Urothelium cell line (cell line): ENCODE results near the gene CKAP2L.
"Not testable (repeated sequence)": the region's sequence is repeated elsewhere in the genome, so short reads cannot be mapped to it uniquely, and the experiment has no call there.

ENCODE experiments used
- DNase-seq: peaks from one replicate; pipeline ENCODE4 v3.0.0; 2011; ENCODE audit warnings: low spot score, mixed read lengths
- FAIRE-seq: peaks from 2 replicates; lab custom pipeline; 2011; peaks lifted over from hg19 to GRCh38; lab: Jason Lieb, UNC

The CKAP2L gene

DNA sequence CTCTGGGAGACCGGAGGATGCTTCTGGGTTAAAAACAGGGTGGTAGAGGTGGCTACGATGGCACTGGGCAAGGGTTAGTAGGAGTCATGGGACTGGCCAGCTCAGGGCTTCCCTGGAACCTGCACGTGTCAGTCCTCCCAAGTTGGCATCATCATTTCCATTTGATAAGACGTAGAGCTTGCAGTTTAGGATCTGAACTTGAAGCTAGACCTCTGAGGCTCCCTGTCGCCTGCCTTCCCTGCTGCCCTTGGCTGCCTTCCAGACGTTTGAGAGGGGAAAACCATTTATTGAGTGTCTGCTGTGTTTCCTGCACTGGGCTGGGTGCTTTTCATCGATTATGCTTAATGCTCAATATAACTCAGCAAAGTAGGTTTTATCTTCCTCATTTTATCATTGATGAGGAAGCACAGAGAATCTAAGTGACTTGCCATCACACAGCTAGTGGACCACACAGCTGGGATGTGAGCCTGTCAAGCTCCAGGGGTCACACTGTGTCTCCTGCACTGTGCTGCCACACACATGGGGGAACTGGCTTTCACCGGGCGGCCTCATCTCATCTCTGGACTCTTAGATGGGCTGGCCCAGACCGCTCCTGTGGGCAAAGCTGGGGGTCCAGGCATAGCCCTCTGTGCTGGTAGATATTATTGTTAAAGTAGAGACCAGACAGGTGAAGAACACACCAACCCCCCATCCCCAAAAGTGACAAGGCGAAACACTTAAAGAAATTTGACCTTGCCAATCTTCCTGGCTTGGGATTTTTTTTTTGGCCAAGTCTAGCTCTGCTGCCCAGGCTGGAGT, 35.8 kb downstream of the CKAP2L start:
- no peak for DNase-seq
- FAIRE-seq, result no peak

GRCh38 chr2:112728029-112728362, 36.4 kb downstream of the CKAP2L start:
- DNase-seq (no peak), FAIRE-seq (no peak)

DNA sequence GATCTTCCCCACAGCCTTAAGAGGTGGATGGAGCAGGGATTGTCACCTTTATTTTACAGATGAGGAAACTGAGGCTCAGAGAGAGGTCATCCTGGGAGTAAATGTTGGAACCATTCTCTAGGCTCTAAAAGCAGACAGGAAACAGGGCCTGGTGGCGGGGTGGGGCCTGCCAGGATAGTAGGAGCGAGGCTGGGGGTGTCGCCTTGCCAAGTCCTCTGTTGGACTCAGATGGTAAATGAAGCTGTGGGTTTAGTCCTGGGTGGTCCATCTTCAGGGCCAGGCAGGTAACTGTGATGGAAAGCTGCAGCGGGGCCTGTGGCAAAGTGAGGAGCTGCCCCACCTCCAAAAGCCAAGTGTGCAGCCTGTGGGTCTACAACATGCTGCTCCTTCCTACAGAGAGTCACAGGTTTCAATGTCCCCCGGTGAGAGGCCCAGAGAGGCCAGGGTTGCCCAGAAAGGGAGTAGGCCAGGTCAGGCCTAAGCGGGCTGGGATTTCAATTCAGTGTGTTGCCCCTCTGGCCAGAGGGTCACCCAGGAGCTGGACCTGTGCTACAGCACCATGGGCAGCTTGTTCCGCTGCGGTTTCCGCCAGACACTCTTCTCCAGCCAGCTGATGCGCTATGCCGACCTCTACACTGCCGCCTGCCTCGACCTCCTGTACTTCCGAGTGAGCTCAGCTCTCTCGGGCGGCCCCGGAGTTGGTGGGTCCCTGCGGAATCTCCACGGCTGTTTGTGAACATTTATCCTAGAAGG, 37.0 kb downstream of the CKAP2L start:
- FAIRE-seq (no peak), DNase-seq (no peak)

- FAIRE-seq (peak; percentile 97), DNase-seq (peak; percentile 96)
These were observed 37.8 kb downstream of the CKAP2L start for GRCh38 chr2:112726487-112727190.

DNA sequence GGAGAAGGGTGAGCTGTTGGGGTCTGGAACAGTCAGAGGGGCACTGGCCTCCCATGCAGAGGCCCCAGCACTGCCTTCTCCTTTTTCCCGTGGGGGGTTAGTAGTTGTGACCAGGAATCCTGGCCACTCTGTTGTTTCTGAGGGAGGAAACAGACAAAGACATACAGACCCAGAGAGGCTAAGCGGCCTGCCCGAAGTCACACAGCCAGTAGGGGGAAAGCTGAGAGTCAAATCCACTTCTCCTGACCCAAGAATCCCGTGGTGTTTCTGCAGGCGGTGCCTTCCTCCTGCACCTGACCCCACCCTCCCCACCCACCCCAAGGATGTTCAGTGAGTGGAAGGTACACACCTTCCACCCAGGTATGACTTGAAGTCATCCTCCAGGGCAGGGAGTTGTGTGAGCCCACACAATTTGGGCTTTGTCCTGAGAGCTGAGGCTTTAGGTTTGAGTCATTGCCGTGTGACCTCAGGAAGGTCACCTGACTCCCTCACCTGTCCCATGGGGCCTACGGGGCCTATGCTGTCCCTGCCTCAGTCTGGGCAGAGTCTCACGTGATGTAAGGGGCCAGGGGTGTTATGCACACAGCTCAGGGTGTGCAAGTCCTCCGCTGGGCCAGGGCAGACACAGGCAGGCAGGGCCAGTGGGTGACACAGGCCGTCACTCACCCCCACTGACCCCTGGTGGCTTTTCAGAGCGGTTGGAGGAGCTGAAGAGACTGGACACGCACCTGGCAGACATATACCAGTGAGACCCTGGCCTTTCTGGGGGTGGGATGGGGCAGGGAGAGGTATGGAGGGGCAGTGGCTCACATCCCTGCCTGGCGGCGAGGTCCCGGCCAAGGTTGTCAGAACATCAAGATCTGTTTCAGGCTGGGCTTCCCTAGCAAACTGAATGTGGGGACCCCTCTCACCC, 38.6 kb downstream of the CKAP2L start:
- FAIRE-seq, result peak; percentile 84
- DNase-seq, result no peak

GRCh38 chr2:112724591-112725525, 39.6 kb downstream of the CKAP2L start:
- FAIRE-seq (peak; percentile 13), DNase-seq (peak; percentile 52)

DNA sequence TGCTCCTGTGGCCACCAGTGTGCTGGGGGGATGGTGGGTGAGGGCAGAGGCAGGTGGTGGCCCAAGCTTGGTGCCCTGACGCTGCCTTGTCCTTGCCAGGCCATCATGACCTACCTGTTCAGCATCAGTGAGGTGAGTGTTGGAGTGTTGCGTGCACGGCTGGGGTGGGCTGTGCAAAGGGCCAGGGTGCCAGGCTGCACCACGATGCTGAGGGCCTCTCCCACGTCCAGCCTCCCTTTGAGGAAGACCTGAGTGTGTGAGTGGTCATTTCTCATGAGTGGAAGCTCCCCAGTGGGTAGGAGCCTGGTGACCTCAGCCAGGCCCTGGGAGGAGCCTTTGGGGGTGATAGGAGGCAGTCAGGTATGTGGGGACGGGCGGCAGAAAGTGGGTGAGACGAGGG, 40.4 kb downstream of the CKAP2L start:
- FAIRE-seq, result no peak

GRCh38 chr2:112723547-112723940, 40.9 kb downstream of the CKAP2L start:
- DNase-seq, result no peak
- no peak for FAIRE-seq

More for the DNA sequence above, 40.4 kb downstream of the CKAP2L start:
- DNase-seq, result no peak

GRCh38 chr2:112722816-112723546, 41.4 kb downstream of the CKAP2L start:
- DNase-seq, result no peak
- no peak for FAIRE-seq

GRCh38 chr2:112721819-112722522, 42.4 kb downstream of the CKAP2L start:
- peak; percentile 53 for FAIRE-seq

GRCh38 chr2:112720785-112721184, 43.6 kb downstream of the CKAP2L start, which contains the start of gene NT5DC4:
NT5DC4 (plus strand) TSS chr2:112721020; CDS start chr2:112721080, 60 bp downstream.
- no peak for FAIRE-seq

More at GRCh38 chr2:112721819-112722522, 42.4 kb downstream of the CKAP2L start:
- no peak for DNase-seq

DNA sequence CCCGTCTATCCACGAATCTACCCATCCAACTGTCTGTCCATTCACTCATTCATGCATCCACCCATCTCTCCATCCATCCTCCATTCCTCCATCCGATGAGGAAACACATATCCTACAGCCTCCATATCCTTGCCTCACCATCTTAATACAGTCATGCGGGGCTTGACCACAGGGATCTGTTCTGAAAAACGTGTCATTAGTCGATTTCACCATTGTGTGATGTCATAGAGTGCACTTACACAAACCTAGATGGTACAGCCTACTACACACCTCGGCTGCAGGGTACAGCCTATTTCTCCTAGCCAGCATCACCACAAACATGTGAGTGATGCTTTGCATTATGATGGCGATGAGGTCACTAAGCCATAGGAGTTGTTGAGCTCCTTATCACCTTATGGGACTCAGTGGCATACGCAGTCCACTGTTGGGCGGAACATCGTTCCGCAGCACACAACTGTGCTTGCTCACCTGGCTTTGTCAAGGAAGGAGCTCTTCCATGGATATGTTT, 45.5 kb downstream of the CKAP2L start:
- DNase-seq (no peak), FAIRE-seq (peak; percentile 89)

More at GRCh38 chr2:112720785-112721184, 43.6 kb downstream of the CKAP2L start, which contains the start of gene NT5DC4:
- DNase-seq, result no peak

DNA sequence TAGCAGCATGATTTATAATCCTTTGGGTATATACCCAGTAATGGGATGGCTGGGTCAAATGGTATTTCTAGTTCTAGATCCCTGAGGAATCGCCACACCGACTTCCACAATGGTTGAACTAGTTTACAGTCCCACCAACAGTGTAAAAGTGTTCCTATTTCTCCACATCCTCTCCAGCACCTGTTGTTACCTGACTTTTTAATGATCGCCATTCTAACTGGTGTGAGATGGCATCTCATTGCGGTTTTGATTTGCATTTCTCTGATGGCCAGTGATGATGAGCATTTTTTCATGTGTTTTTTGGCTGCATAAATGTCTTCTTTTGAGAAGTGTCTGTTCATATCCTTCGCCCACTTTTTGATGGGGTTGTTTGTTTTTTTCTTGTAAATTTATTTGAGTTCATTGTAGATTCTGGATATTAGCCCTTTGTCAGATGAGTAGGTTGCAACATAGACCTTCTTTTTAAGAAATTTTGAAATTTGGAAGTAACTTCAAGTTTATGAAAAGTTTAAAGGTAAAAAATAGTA, 47.5 kb downstream of the CKAP2L start:
- DNase-seq, FAIRE-seq: not testable (repeated sequence)

- not testable (repeated sequence) for DNase-seq, FAIRE-seq
These were observed 48.3 kb downstream of the CKAP2L start for GRCh38 chr2:112716094-112716493.

DNA sequence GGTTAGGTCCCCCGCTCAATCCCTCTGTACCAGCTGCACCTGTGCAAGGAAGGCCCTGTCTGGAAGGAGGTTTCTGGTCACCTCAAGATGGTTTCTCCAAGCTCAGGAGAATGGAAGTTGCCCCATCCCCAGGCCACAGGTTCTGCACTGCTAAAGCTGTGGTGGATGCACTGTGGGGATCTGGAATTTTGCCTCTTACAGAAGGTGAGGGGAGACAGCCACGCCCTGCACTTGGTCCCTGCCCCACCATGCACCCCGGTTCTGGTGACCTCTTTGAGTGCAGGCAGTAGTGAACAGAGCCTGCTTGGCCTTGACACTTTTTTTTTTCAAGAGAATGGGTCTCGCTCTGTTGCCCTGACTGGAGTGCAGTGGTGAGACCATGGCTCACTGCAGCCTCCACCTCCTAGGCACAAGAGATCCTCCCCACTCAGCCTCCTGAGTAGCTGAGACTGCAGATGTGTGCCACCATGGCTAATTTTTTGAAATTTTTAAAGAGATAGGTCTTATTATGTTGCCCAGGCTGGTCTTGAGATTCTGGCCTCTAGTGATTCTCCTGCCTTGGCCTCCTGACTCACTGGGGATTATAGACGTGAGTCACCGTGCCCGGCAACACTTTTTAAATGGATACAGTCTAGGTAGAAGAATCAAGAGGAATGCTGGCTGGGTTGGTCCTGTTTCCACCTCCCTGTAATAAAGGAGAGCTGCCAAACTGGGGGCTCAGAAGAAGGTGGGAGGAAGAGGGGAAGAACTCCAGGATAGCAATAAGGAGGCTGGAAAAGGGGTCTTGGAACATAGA, 49.4 kb downstream of the CKAP2L start:
- FAIRE-seq, result peak; percentile 80
- peak; percentile 82 for DNase-seq

DNA sequence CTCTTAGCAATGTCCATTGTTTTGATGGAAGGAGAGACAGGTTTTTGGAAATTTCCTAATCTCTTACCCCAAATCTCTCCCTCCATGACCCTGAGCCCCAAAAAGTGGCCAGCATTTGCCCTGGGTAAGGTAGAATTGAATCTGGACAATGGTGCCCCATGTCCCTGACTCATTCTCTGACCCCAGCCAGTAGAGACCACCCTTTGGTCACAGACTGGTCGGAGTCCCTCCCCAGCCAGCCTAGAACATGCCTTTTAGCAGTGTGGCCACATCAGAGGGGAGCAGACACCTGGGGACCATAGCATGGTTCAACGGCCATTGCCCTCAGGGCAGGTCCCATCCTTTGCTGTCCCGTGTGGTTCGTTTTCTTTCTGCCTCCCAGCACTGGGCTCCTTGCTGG, 50.1 kb downstream of the CKAP2L start:
- DNase-seq, result no peak
- peak; percentile 13 for FAIRE-seq

GRCh38 chr2:112713926-112714325, 50.5 kb downstream of the CKAP2L start:
- FAIRE-seq (peak; percentile 56), DNase-seq (no peak)
